Neuronal stem cell (in vitro differentiated cells): ENCODE results near the gene CEP85.

Experiments used
- DNase-seq: peaks from one replicate; pipeline ENCODE4 v3.0.0-alpha.2; 2013; ENCODE audit warnings: low spot score
- H2AFZ ChIP-seq: one replicate; pipeline ENCODE4 v1.6.1; 2013; ENCODE audit warnings: mild to moderate bottlenecking, low read length, inconsistent platforms
- H2AK5ac ChIP-seq: 2 replicates; pipeline ENCODE4 v1.6.1; 2013; ENCODE audit warnings: low read depth, mild to moderate bottlenecking, inconsistent platforms, low read length, moderate library complexity, mixed read lengths
- H2BK120ac ChIP-seq: 2 replicates; pipeline ENCODE4 v1.6.1; 2013; ENCODE audit warnings: low read depth, mild to moderate bottlenecking, inconsistent platforms, low read length, moderate library complexity, mixed read lengths
- H2BK12ac ChIP-seq: one replicate; pipeline ENCODE4 v1.6.1; 2013; ENCODE audit warnings: low read length, inconsistent platforms
- H2BK15ac ChIP-seq: 2 replicates; pipeline ENCODE4 v1.6.1; 2013; ENCODE audit warnings: mild to moderate bottlenecking, low read length, inconsistent platforms, mixed read lengths
- H2BK5ac ChIP-seq: one replicate; pipeline ENCODE4 v1.6.1; 2013; ENCODE audit warnings: inconsistent platforms, mild to moderate bottlenecking, low read length, moderate library complexity
- H3K14ac ChIP-seq: one replicate; pipeline ENCODE4 v1.6.1; 2013; ENCODE audit warnings: low read length, inconsistent platforms
- H3K18ac ChIP-seq: 2 replicates; pipeline ENCODE4 v1.6.1; 2013; ENCODE audit warnings: low read length, inconsistent platforms
- H3K23ac ChIP-seq: 2 replicates; pipeline ENCODE4 v1.6.1; 2013; ENCODE audit warnings: low read depth, mild to moderate bottlenecking, mixed read lengths, low read length, inconsistent platforms; ENCODE audit not compliant: poor library complexity
- H3K27ac ChIP-seq: replicated peaks from 3 replicates; pipeline ENCODE4 v1.5.1; 2013; ENCODE audit warnings: low read length, inconsistent platforms
- H3K27me3 ChIP-seq, 3 experiments: 2 replicates each; pipeline ENCODE4 v1.6.1; 2013; ENCODE audit warnings: low read length in 3 of 3, mild to moderate bottlenecking in 2 of 3, inconsistent platforms in 1 of 3, low read depth in 1 of 3, mixed read lengths in 1 of 3, moderate library complexity in 1 of 3; ENCODE audit not compliant: control insufficient read depth in 3 of 3, insufficient read depth in 3 of 3
- H3K36me3 ChIP-seq, 2 donors: replicated peaks in 1 of 2; 2 replicates each; pipeline ENCODE4 v1.6.1; 2013; ENCODE audit warnings: low read length in 2 of 2; ENCODE audit not compliant: control insufficient read depth in 2 of 2, insufficient read depth in 2 of 2
- H3K4ac ChIP-seq: 2 replicates; pipeline ENCODE4 v1.6.1; 2013; ENCODE audit warnings: inconsistent platforms, mild to moderate bottlenecking, low read length, moderate library complexity
- H3K4me1 ChIP-seq, 2 donors: 1 replicate in 1 of 2; 2 replicates in 1 of 2; pipeline ENCODE4 v1.6.1; 2013; ENCODE audit warnings: low read length in 2 of 2, low read depth in 1 of 2; ENCODE audit not compliant: control insufficient read depth in 2 of 2, insufficient read depth in 1 of 2
- H3K4me2 ChIP-seq: one replicate; pipeline ENCODE4 v1.6.1; 2013; ENCODE audit warnings: mild to moderate bottlenecking, low read length, inconsistent platforms; ENCODE audit not compliant: insufficient read depth, poor library complexity, severe bottlenecking
- H3K4me3 ChIP-seq, 2 donors: 2 replicates each; pipeline ENCODE4 v1.5.1; 2013; ENCODE audit warnings: low read length in 2 of 2, mild to moderate bottlenecking in 2 of 2, inconsistent platforms in 1 of 2, moderate library complexity in 1 of 2
- H3K79me1 ChIP-seq: one replicate; pipeline ENCODE4 v1.6.1; 2013; ENCODE audit warnings: low read depth, mild to moderate bottlenecking, inconsistent platforms, low read length, moderate library complexity
- H3K9ac ChIP-seq: one replicate; pipeline ENCODE4 v1.6.1; 2013; ENCODE audit warnings: mild to moderate bottlenecking, low read depth, low read length, inconsistent platforms; ENCODE audit not compliant: poor library complexity
- H3K9me3 ChIP-seq, 2 donors: replicated peaks in 1 of 2; 2 replicates each; pipeline versions ENCODE3 to v1.6.1; 2013; ENCODE audit warnings: low read length in 2 of 2, mild to moderate bottlenecking in 2 of 2, inconsistent platforms in 1 of 2, low read depth in 1 of 2, mixed read lengths in 1 of 2, moderate library complexity in 1 of 2; ENCODE audit not compliant: control insufficient read depth in 2 of 2, insufficient read depth in 1 of 2
- H4K8ac ChIP-seq: one replicate; pipeline ENCODE4 v1.6.1; 2013; ENCODE audit warnings: low read depth, mild to moderate bottlenecking, inconsistent platforms, low read length, moderate library complexity
- H4K91ac ChIP-seq: one replicate; pipeline ENCODE4 v1.6.1; 2013; ENCODE audit warnings: low read length, low read depth, mild to moderate bottlenecking, inconsistent platforms; ENCODE audit not compliant: poor library complexity
- WGBS, 2 donors: extraction: QIAGEN DNeasy Blood & Tissue Kit; methylation state at CpG; one replicate each; pipeline ENCODE4 v1.1.7; 2013; ENCODE audit warnings: missing lambda C conversion rate in 2 of 2, mixed read lengths in 1 of 2; ENCODE audit not compliant: insufficient read length in 2 of 2, insufficient replicate concordance in 1 of 2; ENCODE audit errors: extremely low coverage in 2 of 2; 5-methylcytosine and 5-hydroxymethylcytosine counted together

The CEP85 gene

DNA sequence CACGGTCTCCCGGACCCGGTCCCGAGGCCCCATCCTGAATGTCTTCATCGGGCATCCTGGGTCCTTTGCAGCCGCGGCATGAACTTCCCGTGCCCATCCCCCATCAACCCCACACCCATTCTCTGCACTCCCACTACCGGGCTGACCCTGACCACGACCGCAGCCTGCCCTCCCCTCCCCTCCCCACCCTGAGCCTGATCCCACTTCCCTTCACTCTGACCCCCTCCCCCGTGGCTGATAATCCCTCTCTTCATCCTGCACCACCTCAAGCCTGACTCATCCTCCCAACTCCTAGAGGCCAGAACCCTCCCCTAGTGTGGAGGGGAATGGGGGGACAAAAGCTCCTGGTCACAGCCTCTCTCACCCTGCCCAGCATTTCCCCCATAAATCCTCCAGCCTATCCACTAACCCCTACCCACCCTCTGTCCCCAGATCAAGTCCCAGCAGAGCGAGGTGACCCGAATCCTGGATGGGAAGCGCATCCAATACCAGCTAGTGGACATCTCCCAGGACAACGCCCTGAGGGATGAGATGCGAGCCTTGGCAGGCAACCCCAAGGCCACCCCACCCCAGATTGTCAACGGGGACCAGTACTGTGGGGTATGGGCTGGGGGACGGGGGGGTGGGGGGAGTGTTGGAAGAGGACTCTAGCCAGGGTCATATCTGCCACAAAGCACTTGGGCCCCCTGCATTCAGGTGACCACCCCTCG lies 46.5 kb downstream of the CEP85 start:
- no peaks in the 10 kb centered on the region for H3K9me3 ChIP-seq
- no peaks in the 10 kb centered on the region for H3K27me3 ChIP-seq
- peak overlapping the region; percentile 18 for H3K4ac ChIP-seq
- H2BK15ac ChIP-seq: peak overlapping the region; percentile 30
- H4K91ac ChIP-seq: peak overlapping the region; percentile 7
- no peak overlapping the region for H3K27ac ChIP-seq
- DNase-seq: no peak
- H2BK12ac ChIP-seq: no peak overlapping the region
- H3K4me3 ChIP-seq: peak overlapping the region; percentile 64 to 87
- H2AK5ac ChIP-seq: peak overlapping the region; percentile 67
- H2AFZ ChIP-seq: peak overlapping the region; percentile 97
- peak overlapping the region; percentile 23 for H3K14ac ChIP-seq
- H2BK5ac ChIP-seq: no peak overlapping the region
- H3K23ac ChIP-seq: peak overlapping the region; percentile 92
- peak overlapping the region; percentile 78 for H3K9ac ChIP-seq
- H2BK120ac ChIP-seq: no peak overlapping the region
- WGBS, 2 donors: no CpG with 5 or more reads among the region's 20 CpGs
- H3K4me2 ChIP-seq: peak overlapping the region; percentile 95
- H3K18ac ChIP-seq: peak overlapping the region; percentile 97
- peaks cover 10% of the 10 kb centered on the region for H3K79me1 ChIP-seq
- H3K4me1 ChIP-seq: peaks cover 30 to 33% of the 10 kb centered on the region in 2 donors
- no peak overlapping the region for H4K8ac ChIP-seq
- H3K36me3 ChIP-seq: peaks cover 31 to 54% of the 10 kb centered on the region in 2 donors

DNA sequence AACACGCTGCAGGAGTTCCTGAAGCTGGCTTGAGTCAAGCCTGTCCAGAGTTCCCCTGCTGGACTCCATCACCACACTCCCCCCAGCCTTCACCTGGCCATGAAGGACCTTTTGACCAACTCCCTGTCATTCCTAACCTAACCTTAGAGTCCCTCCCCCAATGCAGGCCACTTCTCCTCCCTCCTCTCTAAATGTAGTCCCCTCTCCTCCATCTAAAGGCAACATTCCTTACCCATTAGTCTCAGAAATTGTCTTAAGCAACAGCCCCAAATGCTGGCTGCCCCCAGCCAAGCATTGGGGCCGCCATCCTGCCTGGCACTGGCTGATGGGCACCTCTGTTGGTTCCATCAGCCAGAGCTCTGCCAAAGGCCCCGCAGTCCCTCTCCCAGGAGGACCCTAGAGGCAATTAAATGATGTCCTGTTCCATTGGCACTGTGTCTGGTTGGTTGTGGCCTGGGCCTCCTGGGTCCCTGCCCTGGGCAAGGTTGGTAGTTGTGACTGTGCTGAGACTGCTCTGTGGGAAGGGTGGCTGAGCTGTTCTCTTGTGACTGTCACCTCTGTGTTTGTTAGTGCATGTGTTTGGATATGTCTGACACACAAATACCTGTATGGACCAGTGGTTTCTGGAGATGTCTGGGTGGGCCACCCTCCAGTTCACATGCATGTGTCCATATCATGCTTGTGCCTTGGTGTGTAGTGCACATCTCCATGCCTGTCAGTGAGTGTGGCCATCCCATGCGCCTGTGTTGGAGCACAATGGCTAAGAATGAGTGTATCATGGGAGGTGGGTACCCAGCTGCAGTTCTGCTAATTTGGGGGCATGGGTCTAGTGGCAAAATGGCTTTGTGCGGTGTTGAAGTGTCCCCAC lies 47.3 kb downstream of the CEP85 start:
- Histone ChIP-seq H3K4me2 (peak overlapping the region; percentile 27), H4K8ac (no peak overlapping the region), H3K4ac (no peak overlapping the region), H4K91ac (no peak overlapping the region), H3K14ac (no peak overlapping the region), H3K23ac (no peak overlapping the region), H3K27ac (peak overlapping the region; percentile 73), H3K9me3 (no peaks in the 10 kb centered on the region), H3K18ac (peak overlapping the region; percentile 12), H3K4me1 (peaks cover 31 to 33% of the 10 kb centered on the region in 2 donors), H2BK5ac (no peak overlapping the region), H2AFZ (no peak overlapping the region), H3K4me3 (peak overlapping the region in 1 of 2 donors; percentile 42), H3K36me3 (peaks cover 26 to 47% of the 10 kb centered on the region in 2 donors), H3K27me3 (no peaks in the 10 kb centered on the region), H2BK120ac (no peak overlapping the region), H2BK12ac (no peak overlapping the region), H2BK15ac (peak overlapping the region; percentile 2), H3K9ac (no peak overlapping the region), H2AK5ac (no peak overlapping the region), H3K79me1 (peaks cover 10% of the 10 kb centered on the region)
- WGBS, 2 donors: no CpG with 5 or more reads among the region's 5 CpGs
- no peak for DNase-seq

DNA sequence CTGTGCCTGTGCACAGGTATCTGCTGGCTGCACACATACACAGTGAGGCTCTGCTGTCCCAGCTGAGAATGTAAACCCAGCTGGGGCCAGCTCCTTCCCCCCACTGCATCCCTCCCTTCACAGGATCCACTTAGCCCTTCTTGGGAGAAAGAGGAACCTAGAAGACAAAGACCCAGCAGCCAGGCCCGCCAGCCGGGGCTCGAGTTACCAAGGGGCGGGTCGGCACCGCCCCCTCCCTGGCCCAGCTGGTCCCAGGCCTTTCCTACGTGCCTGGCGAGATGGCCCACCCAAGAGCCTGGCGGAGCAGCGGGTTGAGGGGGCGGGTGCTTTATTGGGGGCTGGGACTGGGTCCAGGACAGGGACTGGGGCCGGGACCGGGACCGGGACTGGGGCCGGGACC lies 48.0 kb downstream of the CEP85 start:
- no peak overlapping the region for H3K4me3 ChIP-seq
- peaks cover 20 to 41% of the 10 kb centered on the region in 2 donors for H3K36me3 ChIP-seq
- no peak overlapping the region for H4K91ac ChIP-seq
- H3K27ac ChIP-seq: peak overlapping the region; percentile 73
- WGBS, 2 donors: no CpG with 5 or more reads among the region's 15 CpGs
- no peak overlapping the region for H3K14ac ChIP-seq
- peak overlapping the region; percentile 68 for H2BK5ac ChIP-seq
- H3K9me3 ChIP-seq: no peaks in the 10 kb centered on the region
- H2AK5ac ChIP-seq: peak overlapping the region; percentile 31
- H3K4me2 ChIP-seq: peak overlapping the region; percentile 48
- H2BK12ac ChIP-seq: no peak overlapping the region
- no peak overlapping the region for H3K23ac ChIP-seq
- no peak overlapping the region for H3K9ac ChIP-seq
- no peak overlapping the region for H3K4ac ChIP-seq
- no peak overlapping the region for H4K8ac ChIP-seq
- peak overlapping the region; percentile 12 for H3K18ac ChIP-seq
- no peaks in the 10 kb centered on the region for H3K27me3 ChIP-seq
- peaks cover 8% of the 10 kb centered on the region for H3K79me1 ChIP-seq
- H2BK15ac ChIP-seq: no peak overlapping the region
- no peak overlapping the region for H2BK120ac ChIP-seq
- DNase-seq: peak; percentile 91
- H3K4me1 ChIP-seq: peaks cover 31 to 35% of the 10 kb centered on the region in 2 donors
- H2AFZ ChIP-seq: no peak overlapping the region

DNA sequence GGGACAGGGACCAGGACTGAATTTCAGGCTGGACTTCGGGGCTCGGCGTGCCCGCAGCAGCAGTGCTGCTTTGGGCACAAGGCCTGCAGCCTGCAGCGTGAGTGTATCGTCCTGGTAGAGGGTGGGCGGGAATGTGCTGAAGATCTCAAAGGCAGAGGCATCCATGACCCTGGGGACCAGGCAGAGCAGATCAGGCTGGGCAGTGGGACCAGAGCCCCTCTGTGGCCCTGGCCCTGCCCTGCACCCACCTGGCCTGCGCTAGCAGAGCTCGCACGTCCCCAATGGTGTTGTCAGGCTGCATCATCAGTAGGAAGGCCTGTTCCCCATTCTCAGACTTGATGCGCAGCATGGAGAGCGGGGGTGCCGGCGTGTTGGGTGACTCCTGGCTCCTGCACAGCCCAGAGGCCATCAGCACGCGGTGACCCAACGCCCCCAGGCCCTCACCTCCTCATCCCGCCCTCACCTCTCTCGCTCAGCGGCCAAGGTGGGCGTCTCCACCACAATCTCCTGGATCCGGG lies 48.5 kb downstream of the CEP85 start:
- peak overlapping the region; percentile 93 for H3K18ac ChIP-seq
- WGBS, 2 donors: no CpG with 5 or more reads among the region's 22 CpGs
- no peaks in the 10 kb centered on the region for H3K27me3 ChIP-seq
- H2BK5ac ChIP-seq: peak overlapping the region; percentile 68
- no peak overlapping the region for H4K8ac ChIP-seq
- H3K4me2 ChIP-seq: peak overlapping the region; percentile 48
- H3K4me1 ChIP-seq: peaks cover 31 to 40% of the 10 kb centered on the region in 2 donors
- peak overlapping the region; percentile 63 for H3K27ac ChIP-seq
- H4K91ac ChIP-seq: no peak overlapping the region
- H3K9ac ChIP-seq: peak overlapping the region; percentile 88
- peak overlapping the region; percentile 41 for H3K14ac ChIP-seq
- H2AFZ ChIP-seq: no peak overlapping the region
- no peak overlapping the region for H3K23ac ChIP-seq
- H3K4ac ChIP-seq: peak overlapping the region; percentile 60
- H3K79me1 ChIP-seq: peaks cover 8% of the 10 kb centered on the region
- no peak overlapping the region for H2BK120ac ChIP-seq
- peak overlapping the region; percentile 97 for H2BK12ac ChIP-seq
- H3K4me3 ChIP-seq: no peak overlapping the region
- H2BK15ac ChIP-seq: peak overlapping the region; percentile 62
- no peak for DNase-seq
- H3K36me3 ChIP-seq: peaks cover 15 to 36% of the 10 kb centered on the region in 2 donors
- H2AK5ac ChIP-seq: peak overlapping the region; percentile 31
- H3K9me3 ChIP-seq: no peaks in the 10 kb centered on the region
